Measurements from ENCODE around the gene CCDC126.

The CCDC126 gene

DNA sequence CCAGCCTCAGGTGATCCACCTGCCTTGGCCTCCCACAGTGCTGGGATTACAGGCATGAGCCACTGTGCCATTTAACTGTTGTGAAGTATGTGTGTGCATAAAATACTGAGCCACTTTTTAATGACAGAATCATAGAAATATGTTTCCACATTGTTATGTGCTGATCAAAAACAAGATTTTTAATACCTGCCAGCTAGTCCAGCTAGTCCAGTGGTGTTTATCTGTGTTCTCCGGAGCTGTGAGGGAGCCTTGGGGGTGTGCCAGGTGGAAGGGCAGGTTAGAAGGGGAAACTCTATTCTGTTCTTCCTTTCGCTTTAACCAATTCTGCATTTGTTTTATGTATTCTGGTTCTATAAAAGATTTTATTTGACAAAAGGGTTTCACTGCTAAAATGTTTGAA is 89.8 kb downstream of the CCDC126 start:
- Histone ChIP-seq H3K27me3 (ENCODE audit: control insufficient read depth in 1 of 2, insufficient read depth in 2 of 2, low read length in 2 of 2) (no peaks in the 10 kb centered on the region), H3K9me3 (ENCODE audit: control insufficient read depth in 1 of 2, low read length in 2 of 2) (no peaks in the 10 kb centered on the region), H3K4me3 (ENCODE audit: low read depth in 1 of 2, low read length in 2 of 2) (no peak overlapping the region), H3K36me3 (ENCODE audit: control insufficient read depth in 1 of 2, insufficient read depth in 2 of 2, low read length in 2 of 2) (peaks cover 7 to 21% of the 10 kb centered on the region in 2 donors), H3K9ac (ENCODE audit: low read depth in 1 of 2, low read length in 2 of 2) (peak overlapping the region in 1 of 2 donors; percentile 18), H3K4me1 (ENCODE audit: control insufficient read depth in 1 of 2, insufficient read depth in 2 of 2, low read length in 2 of 2) (peaks cover 0 to 13% of the 10 kb centered on the region in 2 donors), H3K27ac (ENCODE audit: low read depth, low read length) (no peak overlapping the region)

DNA sequence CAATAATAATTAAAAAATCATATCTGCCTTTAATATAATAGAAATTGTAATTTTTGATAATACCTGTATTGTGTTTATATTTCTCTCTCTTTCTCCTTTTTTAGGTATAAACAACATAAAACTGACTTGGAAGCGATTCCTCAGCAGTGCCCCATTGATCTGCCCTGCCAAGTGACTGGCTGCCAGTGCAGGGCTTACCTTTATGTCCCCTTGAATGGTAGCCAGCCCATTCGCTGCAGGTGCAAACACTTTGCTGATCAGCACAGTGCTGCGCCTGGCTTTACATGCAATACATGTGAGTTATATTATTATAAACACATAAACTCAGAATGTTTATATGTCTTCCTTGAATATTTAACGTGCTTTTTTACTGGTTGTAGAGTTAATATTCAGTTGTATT is 92.0 kb downstream of the CCDC126 start:
- Histone ChIP-seq H3K27me3 (ENCODE audit: control insufficient read depth in 1 of 2, insufficient read depth in 2 of 2, low read length in 2 of 2) (no peaks in the 10 kb centered on the region), H3K4me3 (ENCODE audit: low read depth in 1 of 2, low read length in 2 of 2) (no peak overlapping the region), H3K4me1 (ENCODE audit: control insufficient read depth in 1 of 2, insufficient read depth in 2 of 2, low read length in 2 of 2) (peaks cover 0 to 13% of the 10 kb centered on the region in 2 donors), H3K9me3 (ENCODE audit: control insufficient read depth in 1 of 2, low read length in 2 of 2) (no peaks in the 10 kb centered on the region), H3K36me3 (ENCODE audit: control insufficient read depth in 1 of 2, insufficient read depth in 2 of 2, low read length in 2 of 2) (peaks cover 7 to 36% of the 10 kb centered on the region in 2 donors), H3K27ac (ENCODE audit: low read depth, low read length) (no peak overlapping the region), H3K9ac (ENCODE audit: low read depth in 1 of 2, low read length in 2 of 2) (no peak overlapping the region)

DNA sequence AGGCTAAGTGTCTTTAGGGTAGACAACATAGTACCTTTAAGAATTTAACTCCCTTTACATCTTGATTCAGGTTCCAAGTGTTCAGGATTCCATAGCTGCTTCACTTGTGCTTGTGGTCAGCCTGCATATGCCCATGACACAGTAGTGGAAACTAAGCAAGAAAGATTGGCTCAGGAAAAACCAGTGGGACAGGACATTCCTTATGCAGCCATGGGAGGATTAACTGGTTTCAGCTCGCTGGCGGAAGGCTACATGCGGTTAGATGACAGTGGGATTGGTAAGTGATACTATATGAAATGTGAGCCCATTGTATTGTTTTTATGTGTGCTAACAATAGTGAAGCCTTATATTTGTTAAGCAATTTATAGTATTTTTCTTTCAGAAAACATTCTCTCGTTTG is 94.1 kb downstream of the CCDC126 start:
- Histone ChIP-seq H3K4me3 (ENCODE audit: low read depth in 1 of 2, low read length in 2 of 2) (no peak overlapping the region), H3K27ac (ENCODE audit: low read depth, low read length) (no peak overlapping the region), H3K4me1 (ENCODE audit: control insufficient read depth in 1 of 2, insufficient read depth in 2 of 2, low read length in 2 of 2) (peaks cover 0 to 5% of the 10 kb centered on the region in 2 donors), H3K9ac (ENCODE audit: low read depth in 1 of 2, low read length in 2 of 2) (no peak overlapping the region), H3K9me3 (ENCODE audit: control insufficient read depth in 1 of 2, low read length in 2 of 2) (no peaks in the 10 kb centered on the region), H3K36me3 (ENCODE audit: control insufficient read depth in 1 of 2, insufficient read depth in 2 of 2, low read length in 2 of 2) (peaks cover 7 to 42% of the 10 kb centered on the region in 2 donors), H3K27me3 (ENCODE audit: control insufficient read depth in 1 of 2, insufficient read depth in 2 of 2, low read length in 2 of 2) (no peaks in the 10 kb centered on the region)

DNA sequence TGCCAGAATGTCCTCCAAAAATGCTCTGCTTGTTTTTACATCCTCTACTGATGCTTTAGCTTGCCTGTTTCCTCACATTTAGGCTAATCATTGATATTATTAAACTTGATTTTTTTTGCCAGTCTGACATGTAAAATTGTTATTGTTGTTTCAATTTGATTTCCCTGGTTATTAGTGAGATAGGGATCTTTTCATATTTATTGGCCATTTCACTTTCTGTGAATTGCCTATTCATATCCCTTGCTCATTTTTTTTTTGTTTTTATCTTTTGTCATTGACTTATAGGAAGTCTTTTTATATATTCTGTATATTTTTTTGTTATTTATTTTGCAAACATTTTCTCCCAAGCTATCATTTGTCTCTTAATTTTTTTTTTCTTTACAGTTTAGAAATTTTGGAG is 96.0 kb downstream of the CCDC126 start:
- H3K36me3 ChIP-seq (ENCODE audit: control insufficient read depth in 1 of 2, insufficient read depth in 2 of 2, low read length in 2 of 2), result peaks cover 7 to 42% of the 10 kb centered on the region in 2 donors
- H3K4me3 ChIP-seq (ENCODE audit: low read depth in 1 of 2, low read length in 2 of 2), result no peak overlapping the region

More for the DNA sequence above, 96.0 kb downstream of the CCDC126 start:
- H3K27me3 ChIP-seq (ENCODE audit: control insufficient read depth in 1 of 2, insufficient read depth in 2 of 2, low read length in 2 of 2), result no peaks in the 10 kb centered on the region
- no peaks in the 10 kb centered on the region for H3K9me3 ChIP-seq (ENCODE audit: control insufficient read depth in 1 of 2, low read length in 2 of 2)
- H3K27ac ChIP-seq (ENCODE audit: low read depth, low read length), result no peak overlapping the region
- peaks cover 3 to 6% of the 10 kb centered on the region in 2 donors for H3K4me1 ChIP-seq (ENCODE audit: control insufficient read depth in 1 of 2, insufficient read depth in 2 of 2, low read length in 2 of 2)
- no peak overlapping the region for H3K9ac ChIP-seq (ENCODE audit: low read depth in 1 of 2, low read length in 2 of 2)

All from duodenal mucosa (tissue), 2 donors.